ENCODE measurements around the gene ATPAF1.
"Not testable (repeated sequence)": the region's sequence is repeated elsewhere in the genome, so short reads cannot be mapped to it uniquely, and the experiment has no call there.

DNA sequence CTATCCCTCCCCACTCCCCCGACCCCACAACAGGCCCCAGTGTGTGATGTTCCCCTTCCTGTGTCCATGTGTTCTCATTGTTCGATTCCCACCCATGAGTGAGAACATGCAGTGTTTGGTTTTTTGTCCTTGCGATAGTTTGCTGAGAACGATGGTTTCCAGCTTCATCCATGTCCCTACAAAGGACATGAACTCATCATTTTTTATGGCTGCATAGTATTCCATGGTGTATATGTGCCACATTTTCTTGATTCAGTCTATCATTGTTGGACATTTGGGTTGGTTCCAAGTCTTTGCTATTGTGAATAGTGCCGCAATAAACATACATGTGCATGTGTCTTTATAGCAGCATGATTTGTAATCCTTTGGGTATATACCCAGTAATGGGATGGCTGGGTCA, 5.2 kb downstream of the ATPAF1 start:
- TF ChIP-seq CTCF (IDR thresholded peaks at IDR 0.05 in 8 of 11, conservative IDR thresholded peaks at IDR 0.05 in 3 of 11); POLR2A (IDR thresholded peaks at IDR 0.05): not testable (repeated sequence)
